ENCODE data around the gene PTPRM. TPM values are rescaled to one million over a fixed set of nuclear protein-coding genes. Genes with fewer than 3 reads are reported as not detected.

PTPRM gene
- total RNA-seq, 1 experiment from 2014 or later: 6.2 TPM

DNA sequence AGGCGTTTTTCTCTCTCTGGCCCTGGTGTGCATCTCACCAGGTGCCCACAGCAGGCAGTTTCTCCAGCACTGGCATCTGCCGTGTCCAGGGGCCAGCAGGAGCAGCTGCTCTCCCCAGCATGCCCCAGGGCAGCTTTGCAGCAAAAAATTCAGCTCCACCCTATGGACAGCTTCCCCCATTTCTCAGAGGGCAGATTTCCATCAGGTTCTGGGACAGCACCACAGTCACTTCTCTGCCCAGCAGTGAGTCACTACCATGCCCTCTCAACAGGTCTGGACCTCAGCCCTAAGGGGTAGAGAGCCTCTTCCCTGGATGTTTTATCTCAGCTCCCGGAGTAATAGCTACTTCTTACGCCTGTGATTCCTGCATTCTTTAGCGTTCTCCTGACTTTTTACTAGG is 871.9 kb downstream of the PTPRM start:
- Mint-ChIP-seq H3K9me3 (peaks cover 14 to 23% of the 10 kb centered on the region in 2 experiments), H3K27ac (no peak overlapping the region), H3K36me3 (ENCODE audit: insufficient read depth in 1 of 3, low read depth in 3 of 3) (peaks cover 5 to 16% (median 8%) of the 10 kb centered on the region in 3 experiments; a peak in 5 of 7 replicates), H3K4me1 (no peaks in the 10 kb centered on the region), H3K27me3 (ENCODE audit: low read depth) (peaks cover 3% of the 10 kb centered on the region; the same call in 1 of the 2 replicates), H3K4me3 (no peak overlapping the region)
- no peak for DNase-seq
- Histone ChIP-seq H4K8ac (replicated peaks; ENCODE audit: insufficient read length, low read depth, low read length) (no peak overlapping the region), H3K4me1 (ENCODE audit: insufficient read depth, low read length) (no peaks in the 10 kb centered on the region), H3T11ph (ENCODE audit: low read length) (no peak overlapping the region), H3K79me1 (ENCODE audit: insufficient read depth, low read depth, low read length, poor library complexity, severe bottlenecking) (no peaks in the 10 kb centered on the region), H3K14ac (ENCODE audit: insufficient read depth, low read length) (no peak overlapping the region), H3K4me2 (ENCODE audit: insufficient read depth, insufficient read length, low read length) (no peak overlapping the region), H3K23me2 (ENCODE audit: insufficient read length, low read depth, low read length, poor library complexity, severe bottlenecking) (no peaks in the 10 kb centered on the region), H3K79me2 (ENCODE audit: insufficient read depth, low read length) (no peaks in the 10 kb centered on the region), H3K23ac (ENCODE audit: insufficient read length, low read depth, low read length) (no peak overlapping the region), H3K18ac (ENCODE audit: insufficient read length, low read depth, low read length) (no peak overlapping the region), H3K27ac (ENCODE audit: insufficient read length, low read depth, low read length) (no peak overlapping the region), H3K9ac (ENCODE audit: extremely low read depth, insufficient read length, low read length) (no peak overlapping the region), H2BK5ac (ENCODE audit: insufficient read length, low read length) (no peak overlapping the region), H3K9me3 (ENCODE audit: control insufficient read depth, low read depth, low read length) (no peaks in the 10 kb centered on the region), H3K4ac (ENCODE audit: low read depth, low read length) (no peak overlapping the region), H3K27me3 (ENCODE audit: insufficient read depth, low read length) (no peaks in the 10 kb centered on the region), H2BK12ac (ENCODE audit: insufficient read length, low read depth, low read length) (no peak overlapping the region), H4K20me1 (ENCODE audit: control insufficient read depth, insufficient read depth, insufficient read length) (no peaks in the 10 kb centered on the region), H2AK5ac (ENCODE audit: insufficient read length, low read length) (no peak overlapping the region), H2BK120ac (ENCODE audit: low read depth, low read length, poor library complexity, severe bottlenecking) (no peak overlapping the region), H2BK20ac (ENCODE audit: low read depth, low read length, poor library complexity, severe bottlenecking) (no peak overlapping the region), H2BK15ac (ENCODE audit: low read depth, low read length) (no peak overlapping the region), H4K5ac (ENCODE audit: insufficient read length, low read depth, low read length) (no peak overlapping the region), H2AFZ (ENCODE audit: low read length) (no peak overlapping the region), H3K56ac (ENCODE audit: insufficient read length, low read depth, low read length) (no peak overlapping the region), H4K91ac (ENCODE audit: insufficient read length, low read depth, low read length) (no peak overlapping the region)
- WGBS (ENCODE audit: extremely low coverage, insufficient read length, low lambda C conversion rate): no CpG with 5 or more reads among the region's 5 CpGs
- no peak for TF ChIP-seq CTCF (conservative IDR thresholded peaks at IDR 0.05)
